HG02884 (cell line): ENCODE measurements around the gene COL8A1.
"Not testable (repeated sequence)": the region's sequence is repeated elsewhere in the genome, so short reads cannot be mapped to it uniquely, and the experiment has no call there.

Source experiments
- ATAC-seq: cut with Tn5 transposase; IDR thresholded peaks from one replicate; pipeline ENCODE4 v1.9.1; 2021; ENCODE audit warnings: mild to moderate bottlenecking, moderate library complexity; ENCODE audit not compliant: unreplicated experiment

Gene COL8A1

GRCh38 chr3:99704417-99704816 is 66.0 kb downstream of the COL8A1 start:
- ATAC-seq = no peak

DNA sequence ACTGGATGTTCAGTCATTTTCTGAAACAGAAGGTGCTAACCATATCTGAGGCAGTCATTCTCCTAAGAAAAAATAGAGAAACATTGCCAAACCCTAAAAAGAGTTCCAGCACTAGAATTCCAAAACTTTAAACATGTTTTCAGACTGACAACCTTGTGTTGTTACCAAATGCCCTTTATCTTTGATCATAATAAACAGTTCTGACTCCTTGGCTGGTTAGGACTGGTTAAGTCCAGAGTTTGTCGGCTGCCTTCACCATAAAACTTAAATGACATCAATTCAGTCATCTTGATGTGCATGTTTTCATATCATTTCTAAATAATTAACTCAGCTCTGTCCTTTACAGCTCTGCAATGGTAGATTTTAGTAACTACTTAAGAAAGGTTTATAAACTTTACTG is 68.0 kb downstream of the COL8A1 start:
- no peak for ATAC-seq

- ATAC-seq = no peak
Measured at GRCh38 chr3:99708207-99708745, 69.9 kb downstream of the COL8A1 start.

- no peak for ATAC-seq
Measured at GRCh38 chr3:99709686-99710085, 71.3 kb downstream of the COL8A1 start.

GRCh38 chr3:99710094-99710493 is 71.7 kb downstream of the COL8A1 start:
- ATAC-seq = no peak

GRCh38 chr3:99711351-99711750 is 73.0 kb downstream of the COL8A1 start:
- no peak for ATAC-seq

- ATAC-seq = no peak
Measured at GRCh38 chr3:99712291-99712954, 74.0 kb downstream of the COL8A1 start.

DNA sequence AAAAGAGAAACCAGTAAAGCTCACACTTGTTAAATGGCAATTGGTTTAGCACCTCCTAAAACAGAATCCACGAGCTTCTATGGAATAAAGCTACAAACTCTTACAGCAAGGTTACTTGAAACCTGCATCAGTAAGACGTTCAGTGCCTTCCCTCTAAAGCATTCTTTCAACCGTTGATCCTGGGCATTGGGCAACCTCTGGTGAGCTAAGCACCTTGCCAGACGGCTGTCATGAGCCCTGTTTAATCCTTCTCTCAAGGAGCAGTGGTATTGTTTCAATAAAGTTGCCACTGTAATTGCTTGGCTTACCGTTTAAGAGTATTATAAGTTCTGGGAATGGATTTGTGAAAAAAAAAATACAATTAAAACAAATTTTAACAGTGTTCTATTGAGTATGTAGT is 75.0 kb downstream of the COL8A1 start:
- ATAC-seq = no peak

GRCh38 chr3:99714146-99714545 is 75.8 kb downstream of the COL8A1 start:
- ATAC-seq = no peak

DNA sequence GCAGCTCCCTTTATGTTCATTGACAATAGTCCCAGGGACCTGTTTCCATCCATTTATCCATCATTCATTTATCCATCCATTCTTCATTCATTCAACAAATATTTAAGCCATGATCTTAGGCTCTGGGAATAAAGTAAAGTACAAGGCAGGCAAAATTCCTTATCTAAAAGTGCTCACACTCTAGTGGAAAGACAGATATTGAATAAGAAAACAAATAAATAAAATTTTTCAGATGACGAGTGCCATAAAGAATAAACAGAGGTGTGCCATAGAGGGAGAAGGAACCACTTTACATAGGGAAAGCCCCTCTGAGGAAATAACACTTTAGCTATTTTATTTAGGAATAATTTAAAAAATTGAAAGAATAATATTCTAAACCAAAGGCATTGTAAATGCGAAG is 76.2 kb downstream of the COL8A1 start:
- ATAC-seq = no peak

DNA sequence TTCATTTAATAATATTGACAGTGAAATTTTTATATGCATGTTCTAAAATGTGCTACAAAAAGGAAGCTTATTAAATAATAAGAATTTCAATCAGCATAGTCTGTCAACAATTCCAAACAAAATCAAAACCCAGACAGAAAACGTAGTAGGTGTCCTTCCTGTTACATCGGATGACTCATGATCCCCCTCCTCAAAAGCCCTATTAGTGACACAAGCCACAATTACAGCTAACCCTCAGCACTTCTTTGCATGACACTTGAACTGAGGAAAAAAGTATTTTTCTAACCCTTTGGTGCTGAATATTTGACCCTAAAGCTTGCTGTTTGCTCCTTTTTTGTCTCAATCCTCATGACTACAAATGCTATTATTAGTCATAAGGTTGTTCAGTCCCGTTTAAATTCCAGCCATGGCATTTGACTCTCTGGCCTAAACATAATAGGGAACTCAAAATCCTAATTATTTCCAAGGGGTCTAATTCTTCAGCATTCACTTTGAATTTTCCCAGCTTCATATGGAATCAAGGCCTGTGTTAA is 78.1 kb downstream of the COL8A1 start:
- no peak for ATAC-seq

DNA sequence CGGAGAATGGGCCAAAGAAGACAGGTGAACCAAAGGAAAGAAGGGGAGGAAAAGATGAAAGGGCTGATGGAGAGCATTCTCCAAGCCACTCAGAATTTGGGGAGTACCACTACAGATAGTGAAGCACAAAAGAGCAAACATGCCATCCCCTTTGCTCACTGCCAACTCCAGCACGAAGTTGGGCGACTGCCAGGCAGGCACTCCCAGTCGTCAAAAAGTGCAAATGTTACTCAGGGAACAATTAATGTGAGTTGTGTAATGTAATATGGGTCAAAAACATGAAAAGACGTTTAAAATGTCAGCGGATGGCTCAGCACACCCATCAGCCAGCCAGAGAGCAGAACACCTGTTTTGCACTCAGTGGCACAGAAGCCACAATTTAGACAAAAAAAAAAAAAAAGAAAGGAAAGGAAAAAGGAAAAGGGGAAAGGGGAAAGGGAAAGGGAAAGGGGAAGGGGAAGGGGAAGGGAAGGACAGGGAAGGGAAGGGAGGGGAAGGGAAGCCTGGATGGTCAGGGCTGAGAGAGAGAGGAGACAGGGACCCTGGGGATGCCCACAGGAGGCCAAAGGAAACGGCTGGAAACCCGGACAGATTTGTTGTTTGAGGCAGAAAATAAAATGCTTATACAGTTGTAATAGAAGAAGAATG is 82.7 kb downstream of the COL8A1 start:
- ATAC-seq = no peak

- ATAC-seq = no peak
Measured at GRCh38 chr3:99721633-99722007, 83.2 kb downstream of the COL8A1 start.

GRCh38 chr3:99724276-99724675 is 85.9 kb downstream of the COL8A1 start:
- no peak for ATAC-seq

DNA sequence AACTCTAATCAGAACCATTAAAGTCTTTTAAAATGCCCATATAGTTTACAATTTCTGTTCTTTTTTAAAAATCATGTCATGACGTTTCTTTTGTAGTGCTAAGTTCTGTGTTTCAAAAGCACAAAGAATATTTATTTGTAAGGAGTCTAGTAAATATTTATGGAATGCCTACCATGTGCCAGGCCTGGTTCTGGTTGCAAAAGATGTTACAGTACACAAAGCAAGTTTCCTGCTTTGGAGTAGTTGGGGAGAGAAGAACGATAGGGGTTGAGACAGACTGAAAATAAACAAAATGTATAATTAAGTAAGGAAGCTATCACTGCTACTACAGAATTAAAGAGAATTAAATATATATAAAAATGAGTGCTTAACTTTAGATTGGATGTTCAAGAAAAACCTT is 92.5 kb downstream of the COL8A1 start:
- no peak for ATAC-seq

- no peak for ATAC-seq
Measured at GRCh38 chr3:99731499-99731898, 93.1 kb downstream of the COL8A1 start.

DNA sequence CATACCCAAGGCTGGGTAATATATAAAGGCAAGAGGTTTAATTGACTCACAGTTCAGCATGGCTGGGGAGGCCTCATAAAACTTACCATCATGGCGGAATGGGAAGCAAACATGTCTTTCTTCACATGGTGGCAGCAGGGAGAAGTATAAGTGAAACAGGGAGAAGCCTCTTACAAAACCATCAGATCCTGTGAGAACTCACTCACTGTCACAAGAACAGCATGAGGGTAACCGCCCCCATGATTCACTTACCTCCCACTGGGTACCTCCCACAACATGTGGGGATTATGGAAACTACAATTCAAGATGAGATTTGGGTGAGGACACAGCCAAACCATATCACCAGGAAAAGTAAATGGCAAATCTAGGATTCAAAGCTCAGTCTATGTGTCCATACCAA is 102.0 kb downstream of the COL8A1 start:
- not testable (repeated sequence) for ATAC-seq

DNA sequence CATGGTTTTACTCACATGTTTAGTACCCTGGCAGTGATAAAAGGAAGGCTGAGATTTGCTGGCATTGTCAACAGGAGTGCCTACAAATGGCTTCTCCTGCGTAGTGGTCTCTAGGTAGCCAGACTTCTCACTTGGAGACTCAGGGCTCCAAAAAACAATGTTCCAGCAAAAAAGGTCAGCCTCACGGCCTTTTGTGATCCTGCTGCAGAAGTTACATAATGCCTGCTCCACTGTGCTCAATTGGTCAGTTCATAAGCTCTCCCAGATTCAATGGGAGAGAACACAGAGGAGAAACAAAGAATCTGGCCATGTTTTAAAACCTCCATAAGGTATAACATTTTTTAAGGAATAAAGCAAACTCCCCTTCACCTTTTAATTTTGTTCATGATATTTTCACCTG is 103.2 kb downstream of the COL8A1 start:
- ATAC-seq = no peak

DNA sequence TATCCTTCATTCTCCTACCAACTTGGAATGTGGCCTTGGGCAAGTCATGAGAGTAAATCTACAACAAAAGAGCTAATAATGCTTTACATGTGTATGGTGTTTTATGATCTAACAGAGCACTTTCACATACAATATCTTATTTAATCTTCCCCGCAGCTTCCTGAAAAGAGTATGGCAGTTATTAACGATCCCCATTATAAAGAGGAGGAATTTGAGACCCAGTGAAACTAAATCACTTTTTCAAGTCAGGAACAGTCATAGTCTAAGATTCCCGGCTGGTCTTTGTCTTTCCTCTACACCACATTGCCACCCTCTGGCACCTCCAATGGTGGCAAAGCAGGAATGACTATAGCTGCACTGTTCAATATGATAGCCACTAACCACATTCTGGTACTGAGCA is 109.5 kb downstream of the COL8A1 start:
- ATAC-seq = no peak

GRCh38 chr3:99751649-99752048 is 113.3 kb downstream of the COL8A1 start:
- no peak for ATAC-seq

GRCh38 chr3:99753268-99753975 is 115.0 kb downstream of the COL8A1 start:
- ATAC-seq = peak; percentile 94

- ATAC-seq = no peak
Measured at GRCh38 chr3:99755831-99756230, 117.4 kb downstream of the COL8A1 start.
